Hypothalamus (tissue), 51 donors: ENCODE results near the gene TMEM235.
A peak's percentile ranks its signal among the peaks of the same experiment; 100 is the strongest.

Source experiments
- DNase-seq, 51 donors: peaks; one replicate each; lab custom pipeline; 2025; lab: John Stamatoyannopoulos, UW

TMEM235 gene

GRCh38 chr17:78268191-78268874, 36.9 kb downstream of the TMEM235 start:
- no peak for DNase-seq

- DNase-seq, result peak in 2 of 51 donors; percentile 6 to 23
These were observed 37.8 kb downstream of the TMEM235 start for GRCh38 chr17:78268951-78269905.

- peak in 1 of 51 donors; percentile 10 for DNase-seq
These were observed 38.5 kb downstream of the TMEM235 start for GRCh38 chr17:78269955-78270381.

GRCh38 chr17:78271419-78272170, 40.2 kb downstream of the TMEM235 start:
- DNase-seq, result no peak

GRCh38 chr17:78272181-78272913, 40.9 kb downstream of the TMEM235 start:
- DNase-seq, result peak in 1 of 51 donors; percentile 30

GRCh38 chr17:78272914-78273258, 41.5 kb downstream of the TMEM235 start:
- no peak for DNase-seq

- DNase-seq, result no peak
These were observed 42.4 kb downstream of the TMEM235 start for GRCh38 chr17:78273813-78274212.

- no peak for DNase-seq
These were observed 43.9 kb downstream of the TMEM235 start for GRCh38 chr17:78275355-78275754.

- DNase-seq, result no peak
These were observed 44.9 kb downstream of the TMEM235 start for GRCh38 chr17:78276098-78276887.

- no peak for DNase-seq
These were observed 46.8 kb downstream of the TMEM235 start for GRCh38 chr17:78278139-78278741.

GRCh38 chr17:78279360-78279990, 48.0 kb downstream of the TMEM235 start:
- DNase-seq, result no peak

- peak in 1 of 51 donors; percentile 42 for DNase-seq
These were observed 49.9 kb downstream of the TMEM235 start for GRCh38 chr17:78281249-78281845.

GRCh38 chr17:78284146-78284545, 52.7 kb downstream of the TMEM235 start:
- DNase-seq, result no peak

- no peak for DNase-seq
These were observed 57.6 kb downstream of the TMEM235 start for GRCh38 chr17:78289004-78289403.

- DNase-seq, result peak in 41 of 51 donors; percentile 4 to 76 (median 49)
These were observed 58.5 kb downstream of the TMEM235 start for GRCh38 chr17:78289802-78290363.
